ENCODE measurements around the gene PRRG1. TPM values are rescaled to one million over a fixed set of nuclear protein-coding genes. Genes with fewer than 3 reads are reported as not detected.
A peak's percentile ranks its signal among the peaks of the same experiment; 100 is the strongest.
"Not testable (repeated sequence)": the region's sequence is repeated elsewhere in the genome, so short reads cannot be mapped to it uniquely, and the experiment has no call there.

PRRG1 gene
- total RNA-seq, 2 experiments from 2014 or later: not detected

DNA sequence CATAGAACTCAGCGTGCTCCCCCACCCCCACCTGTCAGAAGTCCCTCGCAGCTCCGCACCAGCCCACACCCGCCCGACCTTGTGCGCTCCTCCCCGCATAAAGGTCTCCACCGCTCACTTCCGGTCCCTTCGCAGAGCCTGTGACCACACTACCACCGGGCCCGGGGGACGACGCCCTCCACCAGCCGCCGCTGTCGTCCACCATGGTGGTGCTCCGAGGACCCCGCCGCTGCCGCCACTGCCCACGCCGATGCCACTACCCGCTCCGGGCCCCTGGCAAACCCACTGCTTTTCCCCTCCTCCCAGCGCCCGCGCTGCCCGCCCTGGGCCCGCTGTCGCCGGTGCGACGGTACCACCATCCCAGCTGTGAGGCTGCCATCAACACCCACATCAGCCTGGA is 142.5 kb downstream of the PRRG1 start:
- Histone ChIP-seq H3K4me1 (ENCODE audit: insufficient read depth, low read length, poor library complexity, severe bottlenecking) (no peaks in the 10 kb centered on the region), H3K9me3 (ENCODE audit: low read length) (no peaks in the 10 kb centered on the region), H3K27ac (ENCODE audit: low read depth, low read length, poor library complexity, severe bottlenecking) (no peak overlapping the region), H2AFZ (ENCODE audit: low read length) (no peak overlapping the region), H4K20me1 (ENCODE audit: insufficient read depth, low read length) (no peaks in the 10 kb centered on the region), H3K4me2 (ENCODE audit: low read length) (no peak overlapping the region), H3K4me3 (ENCODE audit: low read depth, low read length, poor library complexity, severe bottlenecking) (no peak overlapping the region), H3K36me3 (ENCODE audit: insufficient read depth, low read length) (no peaks in the 10 kb centered on the region), H3K79me2 (ENCODE audit: insufficient read depth, low read depth, low read length) (no peaks in the 10 kb centered on the region), H3K9me2 (ENCODE audit: insufficient read depth, low read length) (no peaks in the 10 kb centered on the region)
- ChIA-PET CTCF (ENCODE audit: unreplicated experiment) (no interaction called here), POLR2A (no interaction called here)
- intact Hi-C loops (cut with micrococcal nuclease; ENCODE audit: unreplicated experiment): no loop called here
- no peak for DNase-seq (ENCODE audit: low spot score)
- no peak for TF ChIP-seq EZH2phosphoT487 (IDR thresholded peaks at IDR 0.05; ENCODE audit: borderline replicate concordance, low read depth, low read length)
- TF ChIP-seq, protein P1, sequence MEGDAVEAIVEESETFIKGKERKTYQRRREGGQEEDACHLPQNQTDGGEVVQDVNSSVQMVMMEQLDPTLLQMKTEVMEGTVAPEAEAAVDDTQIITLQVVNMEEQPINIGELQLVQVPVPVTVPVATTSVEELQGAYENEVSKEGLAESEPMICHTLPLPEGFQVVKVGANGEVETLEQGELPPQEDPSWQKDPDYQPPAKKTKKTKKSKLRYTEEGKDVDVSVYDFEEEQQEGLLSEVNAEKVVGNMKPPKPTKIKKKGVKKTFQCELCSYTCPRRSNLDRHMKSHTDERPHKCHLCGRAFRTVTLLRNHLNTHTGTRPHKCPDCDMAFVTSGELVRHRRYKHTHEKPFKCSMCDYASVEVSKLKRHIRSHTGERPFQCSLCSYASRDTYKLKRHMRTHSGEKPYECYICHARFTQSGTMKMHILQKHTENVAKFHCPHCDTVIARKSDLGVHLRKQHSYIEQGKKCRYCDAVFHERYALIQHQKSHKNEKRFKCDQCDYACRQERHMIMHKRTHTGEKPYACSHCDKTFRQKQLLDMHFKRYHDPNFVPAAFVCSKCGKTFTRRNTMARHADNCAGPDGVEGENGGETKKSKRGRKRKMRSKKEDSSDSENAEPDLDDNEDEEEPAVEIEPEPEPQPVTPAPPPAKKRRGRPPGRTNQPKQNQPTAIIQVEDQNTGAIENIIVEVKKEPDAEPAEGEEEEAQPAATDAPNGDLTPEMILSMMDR (conservative IDR thresholded peaks at IDR 0.05; ENCODE audit: low read length): no peak
- BruUV-seq (replicated peaks): no TSS peak

DNA sequence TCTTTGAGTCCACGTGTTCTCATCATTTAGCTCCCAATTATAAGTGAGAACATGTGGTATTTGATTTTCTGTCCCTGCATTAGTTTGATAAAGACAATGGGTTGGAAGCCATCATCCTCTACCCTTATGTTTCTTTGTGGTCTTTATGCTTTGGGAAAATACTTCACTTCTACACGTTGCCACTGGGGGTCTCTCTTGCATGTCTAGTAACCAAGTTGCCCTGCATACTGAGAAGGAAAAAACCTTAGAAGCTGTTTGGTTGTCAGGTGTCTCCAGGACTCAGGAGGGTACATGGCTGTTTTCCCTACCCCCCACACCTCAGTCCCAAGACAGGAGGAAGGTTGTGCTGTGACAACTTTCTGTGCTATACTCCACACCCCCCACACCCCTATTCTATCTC is 146.6 kb downstream of the PRRG1 start:
- intact Hi-C loops (cut with micrococcal nuclease; ENCODE audit: unreplicated experiment); H3K4me3 ChIP-seq (ENCODE audit: low read depth, low read length, poor library complexity, severe bottlenecking); H3K9me2 ChIP-seq (ENCODE audit: insufficient read depth, low read length); H3K36me3 ChIP-seq (ENCODE audit: insufficient read depth, low read length); H3K4me1 ChIP-seq (ENCODE audit: insufficient read depth, low read length, poor library complexity, severe bottlenecking); H4K20me1 ChIP-seq (ENCODE audit: insufficient read depth, low read length); BruUV-seq (replicated peaks); H3K4me2 ChIP-seq (ENCODE audit: low read length); CTCF ChIA-PET (ENCODE audit: unreplicated experiment); H3K27ac ChIP-seq (ENCODE audit: low read depth, low read length, poor library complexity, severe bottlenecking); H3K79me2 ChIP-seq (ENCODE audit: insufficient read depth, low read depth, low read length); H3K9me3 ChIP-seq (ENCODE audit: low read length); H2AFZ ChIP-seq (ENCODE audit: low read length); POLR2A ChIA-PET: not testable (repeated sequence)
- DNase-seq (ENCODE audit: low spot score): peak; percentile 3
- TF ChIP-seq, protein P1 (conservative IDR thresholded peaks at IDR 0.05; ENCODE audit: low read length): peak; percentile 41; the same call in 1 of the 2 replicates

DNA sequence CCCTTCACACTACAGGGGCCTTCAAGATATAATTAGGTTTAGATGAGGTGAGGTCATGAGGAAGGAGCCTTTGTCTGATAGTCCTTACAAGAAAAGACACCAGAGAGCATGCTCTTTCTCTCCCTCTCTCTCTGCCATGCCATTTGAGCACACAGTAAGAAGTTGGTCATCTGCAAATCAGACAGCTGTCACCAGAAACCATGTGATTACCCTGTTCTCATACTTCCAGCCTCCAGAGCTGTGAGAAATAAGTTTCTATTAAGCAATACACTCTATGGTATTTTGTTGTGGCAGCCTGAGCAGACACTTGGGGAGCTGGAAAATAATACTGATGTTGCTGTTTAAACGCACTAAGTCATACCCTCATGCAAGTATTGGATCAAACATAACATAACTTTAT is 148.0 kb downstream of the PRRG1 start:
- intact Hi-C loops (cut with micrococcal nuclease; ENCODE audit: unreplicated experiment); H2AFZ ChIP-seq (ENCODE audit: low read length); CTCF ChIA-PET (ENCODE audit: unreplicated experiment); H4K20me1 ChIP-seq (ENCODE audit: insufficient read depth, low read length); H3K9me3 ChIP-seq (ENCODE audit: low read length); H3K4me2 ChIP-seq (ENCODE audit: low read length); H3K4me3 ChIP-seq (ENCODE audit: low read depth, low read length, poor library complexity, severe bottlenecking); DNase-seq (ENCODE audit: low spot score); H3K79me2 ChIP-seq (ENCODE audit: insufficient read depth, low read depth, low read length); H3K36me3 ChIP-seq (ENCODE audit: insufficient read depth, low read length); H3K4me1 ChIP-seq (ENCODE audit: insufficient read depth, low read length, poor library complexity, severe bottlenecking); POLR2A ChIA-PET; H3K27ac ChIP-seq (ENCODE audit: low read depth, low read length, poor library complexity, severe bottlenecking); BruUV-seq (replicated peaks); H3K9me2 ChIP-seq (ENCODE audit: insufficient read depth, low read length): not testable (repeated sequence)

DNA sequence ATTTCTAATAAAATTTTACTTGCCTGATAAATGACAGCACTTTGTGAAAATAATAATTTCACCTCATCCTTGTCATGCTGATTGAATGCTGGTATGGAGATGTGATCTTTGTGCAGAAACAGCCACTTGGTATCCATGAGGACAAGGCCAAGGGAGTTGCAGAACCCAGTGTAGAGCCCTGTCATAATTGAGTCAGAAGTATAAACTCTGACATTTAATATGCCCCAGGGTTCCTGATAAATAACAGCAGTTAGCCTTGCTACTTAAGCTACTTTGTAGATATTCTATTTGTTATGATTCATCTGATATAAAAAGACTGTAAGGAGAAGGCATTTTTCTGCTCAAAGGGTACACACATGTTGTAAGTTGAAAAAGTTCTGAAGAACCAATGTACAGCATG is 149.2 kb downstream of the PRRG1 start:
- CTCF ChIA-PET (ENCODE audit: unreplicated experiment); H3K4me3 ChIP-seq (ENCODE audit: low read depth, low read length, poor library complexity, severe bottlenecking): not testable (repeated sequence)

DNA sequence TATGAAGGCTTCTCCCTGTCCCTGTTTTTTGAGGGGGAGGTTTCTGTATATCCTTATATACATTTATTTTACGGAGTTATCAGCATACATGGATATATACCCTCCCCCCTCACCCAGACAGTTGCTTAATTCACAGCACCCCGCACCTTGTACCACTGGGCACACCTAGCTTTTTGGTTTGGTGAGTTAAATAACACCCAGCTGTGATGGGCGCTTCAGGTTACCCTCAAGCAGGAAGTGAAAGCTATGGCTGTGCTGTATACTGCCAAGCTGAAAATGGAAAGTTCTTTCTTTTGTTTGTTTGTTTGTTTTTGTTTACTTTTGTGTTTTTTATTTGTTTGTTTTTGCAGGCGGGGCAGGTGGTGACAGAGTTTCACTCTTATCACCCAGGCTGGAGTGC is 150.5 kb downstream of the PRRG1 start:
- H3K27ac ChIP-seq (ENCODE audit: low read depth, low read length, poor library complexity, severe bottlenecking); H4K20me1 ChIP-seq (ENCODE audit: insufficient read depth, low read length); H2AFZ ChIP-seq (ENCODE audit: low read length); DNase-seq (ENCODE audit: low spot score); H3K9me3 ChIP-seq (ENCODE audit: low read length); POLR2A ChIA-PET; H3K36me3 ChIP-seq (ENCODE audit: insufficient read depth, low read length); BruUV-seq (replicated peaks); H3K4me3 ChIP-seq (ENCODE audit: low read depth, low read length, poor library complexity, severe bottlenecking); CTCF ChIA-PET (ENCODE audit: unreplicated experiment); H3K4me2 ChIP-seq (ENCODE audit: low read length); H3K79me2 ChIP-seq (ENCODE audit: insufficient read depth, low read depth, low read length); H3K4me1 ChIP-seq (ENCODE audit: insufficient read depth, low read length, poor library complexity, severe bottlenecking); H3K9me2 ChIP-seq (ENCODE audit: insufficient read depth, low read length): not testable (repeated sequence)
- intact Hi-C loops (cut with micrococcal nuclease; ENCODE audit: unreplicated experiment): loop anchor here (10.0 kb wide), 1 partner anchor 345 kb away; the partner anchor contains the start of gene DYNLT3

More for the DNA sequence above, 149.2 kb downstream of the PRRG1 start:
- H3K9me2 ChIP-seq (ENCODE audit: insufficient read depth, low read length); H2AFZ ChIP-seq (ENCODE audit: low read length); H3K79me2 ChIP-seq (ENCODE audit: insufficient read depth, low read depth, low read length); H3K4me2 ChIP-seq (ENCODE audit: low read length); BruUV-seq (replicated peaks); H3K27ac ChIP-seq (ENCODE audit: low read depth, low read length, poor library complexity, severe bottlenecking); intact Hi-C loops (cut with micrococcal nuclease; ENCODE audit: unreplicated experiment); H3K36me3 ChIP-seq (ENCODE audit: insufficient read depth, low read length); DNase-seq (ENCODE audit: low spot score); POLR2A ChIA-PET; H3K4me1 ChIP-seq (ENCODE audit: insufficient read depth, low read length, poor library complexity, severe bottlenecking); H4K20me1 ChIP-seq (ENCODE audit: insufficient read depth, low read length); H3K9me3 ChIP-seq (ENCODE audit: low read length): not testable (repeated sequence)
